ENCODE results near the gene GFY.

The GFY gene

DNA sequence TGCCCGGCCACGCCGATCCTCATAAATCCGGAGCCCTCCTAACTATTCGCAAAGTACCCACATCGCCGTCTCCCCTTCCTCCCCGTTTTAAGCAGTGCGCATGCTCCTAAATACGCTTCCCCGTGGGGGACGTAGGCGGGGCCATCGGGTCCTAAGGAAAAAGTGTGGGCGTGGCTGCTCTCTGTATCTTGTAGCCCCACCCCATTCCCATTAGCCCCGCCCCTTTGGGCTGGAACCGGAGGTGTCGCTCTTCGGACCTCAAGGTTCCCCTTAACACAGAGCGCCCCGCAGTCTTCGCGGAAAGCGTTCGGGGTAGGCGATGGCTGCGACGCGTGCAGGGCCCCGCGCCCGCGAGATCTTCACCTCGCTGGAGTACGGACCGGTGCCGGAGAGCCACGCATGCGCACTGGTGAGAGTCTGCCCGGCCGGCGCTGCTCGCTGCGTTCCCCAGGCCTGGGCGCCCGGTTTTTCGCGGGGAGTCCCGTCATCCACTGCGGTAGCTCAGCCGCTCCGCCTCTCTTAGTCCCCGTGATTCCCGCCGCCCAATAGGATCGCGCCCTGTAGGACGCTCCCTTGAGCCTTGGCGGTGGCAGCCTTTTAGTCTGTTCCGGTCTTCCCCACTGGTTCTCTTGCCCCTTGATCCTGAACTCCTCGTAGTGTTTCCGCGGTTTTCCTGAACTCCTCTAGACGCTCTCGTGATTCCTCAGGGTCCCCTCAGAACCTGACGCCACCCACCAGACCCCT lies 28.0 kb downstream of the GFY start, which contains the start of gene ALDH16A1 (continued):
- TF ChIP-seq, protein P1, sequence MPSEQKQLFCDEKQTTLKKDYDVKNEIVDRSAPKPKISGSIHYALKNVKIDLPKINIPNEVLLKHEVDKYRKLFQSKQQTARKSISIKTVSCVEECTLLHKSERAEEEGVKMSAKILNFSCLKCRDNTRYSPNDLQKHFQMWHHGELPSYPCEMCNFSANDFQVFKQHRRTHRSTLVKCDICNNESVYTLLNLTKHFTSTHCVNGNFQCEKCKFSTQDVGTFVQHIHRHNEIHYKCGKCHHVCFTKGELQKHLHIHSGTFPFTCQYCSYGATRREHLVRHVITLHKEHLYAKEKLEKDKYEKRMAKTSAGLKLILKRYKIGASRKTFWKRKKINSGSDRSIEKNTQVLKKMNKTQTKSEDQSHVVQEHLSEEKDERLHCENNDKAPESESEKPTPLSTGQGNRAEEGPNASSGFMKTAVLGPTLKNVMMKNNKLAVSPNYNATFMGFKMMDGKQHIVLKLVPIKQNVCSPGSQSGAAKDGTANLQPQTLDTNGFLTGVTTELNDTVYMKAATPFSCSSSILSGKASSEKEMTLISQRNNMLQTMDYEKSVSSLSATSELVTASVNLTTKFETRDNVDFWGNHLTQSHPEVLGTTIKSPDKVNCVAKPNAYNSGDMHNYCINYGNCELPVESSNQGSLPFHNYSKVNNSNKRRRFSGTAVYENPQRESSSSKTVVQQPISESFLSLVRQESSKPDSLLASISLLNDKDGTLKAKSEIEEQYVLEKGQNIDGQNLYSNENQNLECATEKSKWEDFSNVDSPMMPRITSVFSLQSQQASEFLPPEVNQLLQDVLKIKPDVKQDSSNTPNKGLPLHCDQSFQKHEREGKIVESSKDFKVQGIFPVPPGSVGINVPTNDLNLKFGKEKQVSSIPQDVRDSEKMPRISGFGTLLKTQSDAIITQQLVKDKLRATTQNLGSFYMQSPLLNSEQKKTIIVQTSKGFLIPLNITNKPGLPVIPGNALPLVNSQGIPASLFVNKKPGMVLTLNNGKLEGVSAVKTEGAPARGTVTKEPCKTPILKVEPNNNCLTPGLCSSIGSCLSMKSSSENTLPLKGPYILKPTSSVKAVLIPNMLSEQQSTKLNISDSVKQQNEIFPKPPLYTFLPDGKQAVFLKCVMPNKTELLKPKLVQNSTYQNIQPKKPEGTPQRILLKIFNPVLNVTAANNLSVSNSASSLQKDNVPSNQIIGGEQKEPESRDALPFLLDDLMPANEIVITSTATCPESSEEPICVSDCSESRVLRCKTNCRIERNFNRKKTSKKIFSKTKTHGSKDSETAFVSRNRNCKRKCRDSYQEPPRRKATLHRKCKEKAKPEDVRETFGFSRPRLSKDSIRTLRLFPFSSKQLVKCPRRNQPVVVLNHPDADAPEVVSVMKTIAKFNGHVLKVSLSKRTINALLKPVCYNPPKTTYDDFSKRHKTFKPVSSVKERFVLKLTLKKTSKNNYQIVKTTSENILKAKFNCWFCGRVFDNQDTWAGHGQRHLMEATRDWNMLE (tag by site-specific recombination; conservative IDR thresholded peaks at IDR 0.05; ENCODE audit: low read depth), result no peak
- TF ChIP-seq ZNF391 (tag by site-specific recombination; IDR thresholded peaks at IDR 0.05; ENCODE audit: borderline replicate concordance, low read depth) (no peak), ZNF133 (tag by site-specific recombination; IDR thresholded peaks at IDR 0.05) (no peak), KLF16 (tag by site-specific recombination; IDR thresholded peaks at IDR 0.05) (peak; percentile 11; the same call in 1 of the 2 replicates), ZNF776 (tag by site-specific recombination; IDR thresholded peaks at IDR 0.05; ENCODE audit: borderline replicate concordance) (no peak), OSR2 (tag by site-specific recombination; IDR thresholded peaks at IDR 0.05) (no peak), ZNF114 (tag by site-specific recombination; IDR thresholded peaks at IDR 0.05) (no peak), REPIN1 (tag by site-specific recombination; IDR thresholded peaks at IDR 0.05; ENCODE audit: low read depth) (no peak; the same call in 1 of the 2 replicates), SALL2 (tag by site-specific recombination; IDR thresholded peaks at IDR 0.05; ENCODE audit: borderline replicate concordance) (no peak), ZNF311 (tag by site-specific recombination; IDR thresholded peaks at IDR 0.05; ENCODE audit: borderline replicate concordance) (no peak), KLF9 (tag by site-specific recombination; IDR thresholded peaks at IDR 0.05; ENCODE audit: low read depth) (peak; percentile 94), ZNF48 (tag by site-specific recombination; IDR thresholded peaks at IDR 0.05) (no peak), MZF1 (tag by site-specific recombination; IDR thresholded peaks at IDR 0.05; ENCODE audit: borderline replicate concordance) (no peak), ZNF473 (tag by site-specific recombination; IDR thresholded peaks at IDR 0.05) (no peak)
- TF ChIP-seq, protein P2, sequence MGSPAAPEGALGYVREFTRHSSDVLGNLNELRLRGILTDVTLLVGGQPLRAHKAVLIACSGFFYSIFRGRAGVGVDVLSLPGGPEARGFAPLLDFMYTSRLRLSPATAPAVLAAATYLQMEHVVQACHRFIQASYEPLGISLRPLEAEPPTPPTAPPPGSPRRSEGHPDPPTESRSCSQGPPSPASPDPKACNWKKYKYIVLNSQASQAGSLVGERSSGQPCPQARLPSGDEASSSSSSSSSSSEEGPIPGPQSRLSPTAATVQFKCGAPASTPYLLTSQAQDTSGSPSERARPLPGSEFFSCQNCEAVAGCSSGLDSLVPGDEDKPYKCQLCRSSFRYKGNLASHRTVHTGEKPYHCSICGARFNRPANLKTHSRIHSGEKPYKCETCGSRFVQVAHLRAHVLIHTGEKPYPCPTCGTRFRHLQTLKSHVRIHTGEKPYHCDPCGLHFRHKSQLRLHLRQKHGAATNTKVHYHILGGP (tag by site-specific recombination; IDR thresholded peaks at IDR 0.05), result no peak
- TF ChIP-seq, protein P3, sequence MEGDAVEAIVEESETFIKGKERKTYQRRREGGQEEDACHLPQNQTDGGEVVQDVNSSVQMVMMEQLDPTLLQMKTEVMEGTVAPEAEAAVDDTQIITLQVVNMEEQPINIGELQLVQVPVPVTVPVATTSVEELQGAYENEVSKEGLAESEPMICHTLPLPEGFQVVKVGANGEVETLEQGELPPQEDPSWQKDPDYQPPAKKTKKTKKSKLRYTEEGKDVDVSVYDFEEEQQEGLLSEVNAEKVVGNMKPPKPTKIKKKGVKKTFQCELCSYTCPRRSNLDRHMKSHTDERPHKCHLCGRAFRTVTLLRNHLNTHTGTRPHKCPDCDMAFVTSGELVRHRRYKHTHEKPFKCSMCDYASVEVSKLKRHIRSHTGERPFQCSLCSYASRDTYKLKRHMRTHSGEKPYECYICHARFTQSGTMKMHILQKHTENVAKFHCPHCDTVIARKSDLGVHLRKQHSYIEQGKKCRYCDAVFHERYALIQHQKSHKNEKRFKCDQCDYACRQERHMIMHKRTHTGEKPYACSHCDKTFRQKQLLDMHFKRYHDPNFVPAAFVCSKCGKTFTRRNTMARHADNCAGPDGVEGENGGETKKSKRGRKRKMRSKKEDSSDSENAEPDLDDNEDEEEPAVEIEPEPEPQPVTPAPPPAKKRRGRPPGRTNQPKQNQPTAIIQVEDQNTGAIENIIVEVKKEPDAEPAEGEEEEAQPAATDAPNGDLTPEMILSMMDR (tag by site-specific recombination; IDR thresholded peaks at IDR 0.05), result peak; percentile 41; the same call in 1 of the 2 replicates
- TF ChIP-seq, protein P4, sequence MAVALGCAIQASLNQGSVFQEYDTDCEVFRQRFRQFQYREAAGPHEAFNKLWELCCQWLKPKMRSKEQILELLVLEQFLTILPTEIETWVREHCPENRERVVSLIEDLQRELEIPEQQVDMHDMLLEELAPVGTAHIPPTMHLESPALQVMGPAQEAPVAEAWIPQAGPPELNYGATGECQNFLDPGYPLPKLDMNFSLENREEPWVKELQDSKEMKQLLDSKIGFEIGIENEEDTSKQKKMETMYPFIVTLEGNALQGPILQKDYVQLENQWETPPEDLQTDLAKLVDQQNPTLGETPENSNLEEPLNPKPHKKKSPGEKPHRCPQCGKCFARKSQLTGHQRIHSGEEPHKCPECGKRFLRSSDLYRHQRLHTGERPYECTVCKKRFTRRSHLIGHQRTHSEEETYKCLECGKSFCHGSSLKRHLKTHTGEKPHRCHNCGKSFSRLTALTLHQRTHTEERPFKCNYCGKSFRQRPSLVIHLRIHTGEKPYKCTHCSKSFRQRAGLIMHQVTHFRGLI (tag by site-specific recombination; IDR thresholded peaks at IDR 0.05), result 0 out of 2 replicates have a peak, but pooled peaks have one; percentile 15
- TF ChIP-seq, protein P5, sequence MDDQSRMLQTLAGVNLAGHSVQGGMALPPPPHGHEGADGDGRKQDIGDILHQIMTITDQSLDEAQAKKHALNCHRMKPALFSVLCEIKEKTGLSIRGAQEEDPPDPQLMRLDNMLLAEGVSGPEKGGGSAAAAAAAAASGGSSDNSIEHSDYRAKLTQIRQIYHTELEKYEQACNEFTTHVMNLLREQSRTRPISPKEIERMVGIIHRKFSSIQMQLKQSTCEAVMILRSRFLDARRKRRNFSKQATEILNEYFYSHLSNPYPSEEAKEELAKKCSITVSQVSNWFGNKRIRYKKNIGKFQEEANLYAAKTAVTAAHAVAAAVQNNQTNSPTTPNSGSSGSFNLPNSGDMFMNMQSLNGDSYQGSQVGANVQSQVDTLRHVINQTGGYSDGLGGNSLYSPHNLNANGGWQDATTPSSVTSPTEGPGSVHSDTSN (CRISPR knock-in tag; IDR thresholded peaks at IDR 0.05), result no peak
- TF ChIP-seq, protein P6, sequence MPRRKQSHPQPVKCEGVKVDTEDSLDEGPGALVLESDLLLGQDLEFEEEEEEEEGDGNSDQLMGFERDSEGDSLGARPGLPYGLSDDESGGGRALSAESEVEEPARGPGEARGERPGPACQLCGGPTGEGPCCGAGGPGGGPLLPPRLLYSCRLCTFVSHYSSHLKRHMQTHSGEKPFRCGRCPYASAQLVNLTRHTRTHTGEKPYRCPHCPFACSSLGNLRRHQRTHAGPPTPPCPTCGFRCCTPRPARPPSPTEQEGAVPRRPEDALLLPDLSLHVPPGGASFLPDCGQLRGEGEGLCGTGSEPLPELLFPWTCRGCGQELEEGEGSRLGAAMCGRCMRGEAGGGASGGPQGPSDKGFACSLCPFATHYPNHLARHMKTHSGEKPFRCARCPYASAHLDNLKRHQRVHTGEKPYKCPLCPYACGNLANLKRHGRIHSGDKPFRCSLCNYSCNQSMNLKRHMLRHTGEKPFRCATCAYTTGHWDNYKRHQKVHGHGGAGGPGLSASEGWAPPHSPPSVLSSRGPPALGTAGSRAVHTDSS (tag by site-specific recombination; IDR thresholded peaks at IDR 0.05), result no peak
- TF ChIP-seq, protein P7, sequence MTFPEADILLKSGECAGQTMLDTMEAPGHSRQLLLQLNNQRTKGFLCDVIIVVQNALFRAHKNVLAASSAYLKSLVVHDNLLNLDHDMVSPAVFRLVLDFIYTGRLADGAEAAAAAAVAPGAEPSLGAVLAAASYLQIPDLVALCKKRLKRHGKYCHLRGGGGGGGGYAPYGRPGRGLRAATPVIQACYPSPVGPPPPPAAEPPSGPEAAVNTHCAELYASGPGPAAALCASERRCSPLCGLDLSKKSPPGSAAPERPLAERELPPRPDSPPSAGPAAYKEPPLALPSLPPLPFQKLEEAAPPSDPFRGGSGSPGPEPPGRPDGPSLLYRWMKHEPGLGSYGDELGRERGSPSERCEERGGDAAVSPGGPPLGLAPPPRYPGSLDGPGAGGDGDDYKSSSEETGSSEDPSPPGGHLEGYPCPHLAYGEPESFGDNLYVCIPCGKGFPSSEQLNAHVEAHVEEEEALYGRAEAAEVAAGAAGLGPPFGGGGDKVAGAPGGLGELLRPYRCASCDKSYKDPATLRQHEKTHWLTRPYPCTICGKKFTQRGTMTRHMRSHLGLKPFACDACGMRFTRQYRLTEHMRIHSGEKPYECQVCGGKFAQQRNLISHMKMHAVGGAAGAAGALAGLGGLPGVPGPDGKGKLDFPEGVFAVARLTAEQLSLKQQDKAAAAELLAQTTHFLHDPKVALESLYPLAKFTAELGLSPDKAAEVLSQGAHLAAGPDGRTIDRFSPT (tag by site-specific recombination; IDR thresholded peaks at IDR 0.05), result no peak
